GM19372 (cell line): Measurements from ENCODE around the gene BUB1B.

Experiments
- ATAC-seq: cut with Tn5 transposase; IDR thresholded peaks from one replicate; pipeline ENCODE4 v1.9.1; 2021; ENCODE audit warnings: mild to moderate bottlenecking, low read depth, moderate library complexity; ENCODE audit not compliant: unreplicated experiment

Gene BUB1B

GRCh38 chr15:40238532-40239403 is 77.9 kb downstream of the BUB1B start, which contains the start of gene PAK6:
TSS of gene PAK6 (plus strand) at chr15:40239063. CDS start at chr15:40264786, 25,723 bp downstream.
- no peak for ATAC-seq

- ATAC-seq: no peak
Observed at GRCh38 chr15:40239404-40239692, 78.5 kb downstream of the BUB1B start.

GRCh38 chr15:40239693-40240618 is 79.1 kb downstream of the BUB1B start:
- no peak for ATAC-seq

GRCh38 chr15:40240619-40241221 is 79.9 kb downstream of the BUB1B start:
- ATAC-seq: no peak

GRCh38 chr15:40241269-40242212 is 80.7 kb downstream of the BUB1B start:
- ATAC-seq: no peak

GRCh38 chr15:40242213-40242599 is 81.3 kb downstream of the BUB1B start:
- no peak for ATAC-seq

- no peak for ATAC-seq
Observed at GRCh38 chr15:40242601-40243000, 81.7 kb downstream of the BUB1B start.

GRCh38 chr15:40243126-40243810 is 82.4 kb downstream of the BUB1B start:
- ATAC-seq: no peak

GRCh38 chr15:40244961-40245523 is 84.2 kb downstream of the BUB1B start:
- no peak for ATAC-seq

- ATAC-seq: no peak
Observed at GRCh38 chr15:40245666-40246450, 85.0 kb downstream of the BUB1B start.

GRCh38 chr15:40246496-40247280 is 85.8 kb downstream of the BUB1B start:
- ATAC-seq: no peak

GRCh38 chr15:40247406-40247971 is 86.6 kb downstream of the BUB1B start:
- ATAC-seq: no peak

- no peak for ATAC-seq
Observed at GRCh38 chr15:40248006-40248783, 87.3 kb downstream of the BUB1B start.

- no peak for ATAC-seq
Observed at GRCh38 chr15:40249477-40250303, 88.8 kb downstream of the BUB1B start.

- no peak for ATAC-seq
Observed at GRCh38 chr15:40250304-40250656, 89.4 kb downstream of the BUB1B start.
